GM20000 (cell line): Measurements from ENCODE around the gene TRANK1.

ENCODE experiments used
- DNase-seq: peaks from one replicate; pipeline ENCODE4 v3.0.0; 2012; ENCODE audit warnings: low spot score
- CTCF ChIP-seq: IDR thresholded peaks from 2 replicates; pipeline ENCODE4 v1.5.1; 2012; ENCODE audit warnings: mild to moderate bottlenecking, control low read depth; ENCODE audit errors: extremely low read depth, missing control alignments

Gene TRANK1

GRCh38 chr3:36850743-36851142 is 94.1 kb downstream of the TRANK1 start:
- TF ChIP-seq CTCF, result no peak
- no peak for DNase-seq

GRCh38 chr3:36846406-36846805 is 98.4 kb downstream of the TRANK1 start:
- no peak for DNase-seq
- TF ChIP-seq CTCF, result no peak

- peak; percentile 63 for TF ChIP-seq CTCF
- peak; percentile 43 for DNase-seq
Observed at GRCh38 chr3:36843065-36844051, 101.5 kb downstream of the TRANK1 start.

GRCh38 chr3:36842275-36842674 is 102.6 kb downstream of the TRANK1 start:
- no peak for DNase-seq
- TF ChIP-seq CTCF, result no peak

- TF ChIP-seq CTCF, result no peak
- DNase-seq, result no peak
Observed at GRCh38 chr3:36840453-36840921, 104.4 kb downstream of the TRANK1 start.

GRCh38 chr3:36837089-36837488 is 107.8 kb downstream of the TRANK1 start:
- DNase-seq, result no peak

More at GRCh38 chr3:36837089-36837488, 107.8 kb downstream of the TRANK1 start:
- no peak for TF ChIP-seq CTCF
